Stimulated activated CD4-positive, alpha-beta T cell treated with anti-CD3 and anti-CD28 coated beads, Interleukin-12 subunit alpha, Interleukin-12 subunit beta, amount 100 ng/mL, for 4 hours (primary cell): ENCODE results near the gene MEP1B.
"Not testable (repeated sequence)": the region's sequence is repeated elsewhere in the genome, so short reads cannot be mapped to it uniquely, and the experiment has no call there.

Experiments
- DNase-seq: peaks from one replicate; pipeline ENCODE4 v3.0.0-alpha.2; 2020

The MEP1B gene

GRCh38 chr18:32189790-32190189 is at the start of gene MEP1B:
MEP1B (plus strand) TSS chr18:32190039; CDS start chr18:32190071, 32 bp downstream.
- DNase-seq: no peak

- no peak for DNase-seq
These were observed 41.5 kb upstream of the MEP1B start for GRCh38 chr18:32148185-32148870.

GRCh38 chr18:32152705-32153448 is 37.0 kb upstream of the MEP1B start:
- DNase-seq: no peak

- DNase-seq: no peak
These were observed 33.0 kb upstream of the MEP1B start for GRCh38 chr18:32156855-32157254.

- DNase-seq: no peak
These were observed 32.3 kb upstream of the MEP1B start for GRCh38 chr18:32157580-32157979.

GRCh38 chr18:32158108-32158624 is 31.7 kb upstream of the MEP1B start:
- DNase-seq: peak; percentile 55

- not testable (repeated sequence) for DNase-seq
These were observed 31.2 kb upstream of the MEP1B start for GRCh38 chr18:32158631-32159030.

- no peak for DNase-seq
These were observed 29.3 kb upstream of the MEP1B start for GRCh38 chr18:32160547-32160946.

GRCh38 chr18:32167980-32168730 is 21.7 kb upstream of the MEP1B start:
- DNase-seq: no peak

- DNase-seq: no peak
These were observed 16.2 kb upstream of the MEP1B start for GRCh38 chr18:32173654-32174053.

- no peak for DNase-seq
These were observed 15.1 kb upstream of the MEP1B start for GRCh38 chr18:32174719-32175118.

- DNase-seq: no peak
These were observed 14.6 kb upstream of the MEP1B start for GRCh38 chr18:32175265-32175664.

GRCh38 chr18:32176745-32177144 is 13.1 kb upstream of the MEP1B start:
- DNase-seq: not testable (repeated sequence)

GRCh38 chr18:32177530-32177929 is 12.3 kb upstream of the MEP1B start:
- no peak for DNase-seq

- DNase-seq: no peak
These were observed 6.3 kb upstream of the MEP1B start for GRCh38 chr18:32183503-32183902.

- no peak for DNase-seq
These were observed 370 bp downstream of the MEP1B start for GRCh38 chr18:32190209-32190608.

- DNase-seq: no peak
These were observed 6.3 kb downstream of the MEP1B start for GRCh38 chr18:32195881-32196815.

- DNase-seq: no peak
These were observed 10.9 kb downstream of the MEP1B start for GRCh38 chr18:32200766-32201165.

GRCh38 chr18:32201948-32202672 is 12.3 kb downstream of the MEP1B start:
- DNase-seq: no peak

GRCh38 chr18:32208023-32208422 is 18.2 kb downstream of the MEP1B start:
- DNase-seq: no peak

GRCh38 chr18:32208577-32208976 is 18.7 kb downstream of the MEP1B start:
- no peak for DNase-seq
